Smooth muscle cell of the brain vasculature (primary cell): ENCODE measurements around the gene ANXA1.
"Not testable (repeated sequence)": the region's sequence is repeated elsewhere in the genome, so short reads cannot be mapped to it uniquely, and the experiment has no call there.

Experiments used
- DNase-seq: peaks from one replicate; pipeline ENCODE4 v3.0.0-alpha.2; 2012; ENCODE audit warnings: low read depth, low spot score

ANXA1 gene

GRCh38 chr9:73167614-73168013 is 15.9 kb downstream of the ANXA1 start:
- no peak for DNase-seq

GRCh38 chr9:73168298-73168934 is 16.8 kb downstream of the ANXA1 start:
- DNase-seq, result no peak

- no peak for DNase-seq
These were observed 18.7 kb downstream of the ANXA1 start for GRCh38 chr9:73170185-73170957.

GRCh38 chr9:73172901-73173215 is 21.2 kb downstream of the ANXA1 start:
- DNase-seq, result no peak

GRCh38 chr9:73173557-73174329 is 22.1 kb downstream of the ANXA1 start:
- no peak for DNase-seq

GRCh38 chr9:73174330-73174980 is 22.8 kb downstream of the ANXA1 start:
- DNase-seq, result no peak

- no peak for DNase-seq
These were observed 24.8 kb downstream of the ANXA1 start for GRCh38 chr9:73176450-73176875.

GRCh38 chr9:73178044-73178443 is 26.4 kb downstream of the ANXA1 start:
- no peak for DNase-seq

- DNase-seq, result no peak
These were observed 27.9 kb downstream of the ANXA1 start for GRCh38 chr9:73179589-73179988.

GRCh38 chr9:73180403-73180802 is 28.7 kb downstream of the ANXA1 start:
- no peak for DNase-seq

GRCh38 chr9:73182928-73183327 is 31.3 kb downstream of the ANXA1 start:
- DNase-seq, result no peak

- no peak for DNase-seq
These were observed 31.8 kb downstream of the ANXA1 start for GRCh38 chr9:73183428-73183827.

GRCh38 chr9:73183917-73184861 is 32.5 kb downstream of the ANXA1 start:
- DNase-seq, result no peak

- not testable (repeated sequence) for DNase-seq
These were observed 39.4 kb downstream of the ANXA1 start for GRCh38 chr9:73191109-73191508.

- DNase-seq, result no peak
These were observed 42.6 kb downstream of the ANXA1 start for GRCh38 chr9:73194284-73194683.

GRCh38 chr9:73199448-73199847 is 47.8 kb downstream of the ANXA1 start:
- DNase-seq, result no peak

GRCh38 chr9:73199886-73200285 is 48.2 kb downstream of the ANXA1 start:
- DNase-seq, result no peak

- no peak for DNase-seq
These were observed 49.2 kb downstream of the ANXA1 start for GRCh38 chr9:73200694-73201452.

- DNase-seq, result no peak
These were observed 51.3 kb downstream of the ANXA1 start for GRCh38 chr9:73202980-73203379.

- DNase-seq, result no peak
These were observed 53.3 kb downstream of the ANXA1 start for GRCh38 chr9:73204936-73205335.
